KMS-11 (cell line): ENCODE results near the gene SHB.

ENCODE experiments used
- H2AFZ ChIP-seq: fragments of 200-600 bp; sonication (generic); 2 replicates; pipeline ENCODE4 v1.6.1; 2016; ENCODE audit warnings: antibody characterized with exemption, mixed run types, low read depth
- H3K27ac ChIP-seq: fragments of 200-600 bp; sonication (generic); 2 replicates; pipeline ENCODE4 v1.6.1; 2016; ENCODE audit warnings: mild to moderate bottlenecking, mixed run types
- H3K27me3 ChIP-seq: fragments of 200-600 bp; sonication (generic); 2 replicates; pipeline ENCODE4 v1.6.1; 2017; ENCODE audit warnings: mild to moderate bottlenecking, low read depth, mixed run types, moderate library complexity; ENCODE audit not compliant: insufficient read depth
- H3K36me3 ChIP-seq: fragments of 200-600 bp; sonication (generic); 2 replicates; pipeline ENCODE4 v1.6.1; 2017; ENCODE audit warnings: mild to moderate bottlenecking, mixed run types; ENCODE audit not compliant: insufficient read depth
- H3K4me1 ChIP-seq: fragments of 200-600 bp; sonication (generic); 2 replicates; pipeline ENCODE4 v1.6.1; 2016; ENCODE audit warnings: mild to moderate bottlenecking, low read depth, mixed run types; ENCODE audit not compliant: poor library complexity, severe bottlenecking
- H3K4me2 ChIP-seq: fragments of 200-600 bp; sonication (generic); 2 replicates; pipeline ENCODE4 v1.7.0; 2016; ENCODE audit warnings: mild to moderate bottlenecking, mixed run types
- H3K4me3 ChIP-seq: fragments of 200-600 bp; sonication (generic); IDR thresholded peaks from 2 replicates; pipeline ENCODE4 v1.6.1; 2017; ENCODE audit warnings: low read depth, low read length, mixed read lengths; ENCODE audit not compliant: insufficient read depth
- H3K79me2 ChIP-seq: fragments of 200-600 bp; sonication (generic); 2 replicates; pipeline ENCODE4 v1.6.1; 2016; ENCODE audit warnings: low read depth, mixed run types; ENCODE audit not compliant: insufficient read depth
- H3K9ac ChIP-seq: fragments of 200-600 bp; sonication (generic); 2 replicates; pipeline ENCODE4 v1.6.1; 2016; ENCODE audit warnings: mild to moderate bottlenecking, mixed run types
- H4K20me1 ChIP-seq: fragments of 200-600 bp; sonication (generic); 2 replicates; pipeline ENCODE4 v1.6.1; 2016; ENCODE audit warnings: mild to moderate bottlenecking, mixed run types; ENCODE audit not compliant: insufficient read depth
- TF ChIP-seq, protein P1 (sequence below): fragments of 200-600 bp; sonication (generic); conservative IDR thresholded peaks from 2 replicates; pipeline ENCODE4 v1.6.1; 2017; ENCODE audit warnings: low read depth, mild to moderate bottlenecking, antibody characterized with exemption, low read length, moderate library complexity, mixed read lengths

The SHB gene

GRCh38 chr9:38061326-38061977 is 7.6 kb downstream of the SHB start:
- Histone ChIP-seq H3K4me3 (no peak overlapping the region), H3K36me3 (no peaks in the 10 kb centered on the region), H3K27ac (peak overlapping the region; percentile 36), H2AFZ (no peak overlapping the region), H3K79me2 (no peaks in the 10 kb centered on the region), H3K4me1 (peaks cover 60% of the 10 kb centered on the region), H3K9ac (no peak overlapping the region), H4K20me1 (no peaks in the 10 kb centered on the region), H3K4me2 (peak overlapping the region; percentile 55), H3K27me3 (no peaks in the 10 kb centered on the region)
- TF ChIP-seq, protein P1, sequence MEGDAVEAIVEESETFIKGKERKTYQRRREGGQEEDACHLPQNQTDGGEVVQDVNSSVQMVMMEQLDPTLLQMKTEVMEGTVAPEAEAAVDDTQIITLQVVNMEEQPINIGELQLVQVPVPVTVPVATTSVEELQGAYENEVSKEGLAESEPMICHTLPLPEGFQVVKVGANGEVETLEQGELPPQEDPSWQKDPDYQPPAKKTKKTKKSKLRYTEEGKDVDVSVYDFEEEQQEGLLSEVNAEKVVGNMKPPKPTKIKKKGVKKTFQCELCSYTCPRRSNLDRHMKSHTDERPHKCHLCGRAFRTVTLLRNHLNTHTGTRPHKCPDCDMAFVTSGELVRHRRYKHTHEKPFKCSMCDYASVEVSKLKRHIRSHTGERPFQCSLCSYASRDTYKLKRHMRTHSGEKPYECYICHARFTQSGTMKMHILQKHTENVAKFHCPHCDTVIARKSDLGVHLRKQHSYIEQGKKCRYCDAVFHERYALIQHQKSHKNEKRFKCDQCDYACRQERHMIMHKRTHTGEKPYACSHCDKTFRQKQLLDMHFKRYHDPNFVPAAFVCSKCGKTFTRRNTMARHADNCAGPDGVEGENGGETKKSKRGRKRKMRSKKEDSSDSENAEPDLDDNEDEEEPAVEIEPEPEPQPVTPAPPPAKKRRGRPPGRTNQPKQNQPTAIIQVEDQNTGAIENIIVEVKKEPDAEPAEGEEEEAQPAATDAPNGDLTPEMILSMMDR, result no peak

GRCh38 chr9:38060681-38061080 is 8.3 kb downstream of the SHB start:
- no peak overlapping the region for H3K9ac ChIP-seq
- H3K27me3 ChIP-seq, result no peaks in the 10 kb centered on the region
- no peak overlapping the region for H3K27ac ChIP-seq
- TF ChIP-seq, protein P1, result no peak
- H4K20me1 ChIP-seq, result no peaks in the 10 kb centered on the region
- H2AFZ ChIP-seq, result no peak overlapping the region
- H3K4me1 ChIP-seq, result peaks cover 52% of the 10 kb centered on the region
- H3K4me2 ChIP-seq, result peak overlapping the region; percentile 55; the same call in 1 of the 2 replicates
- no peak overlapping the region for H3K4me3 ChIP-seq
- H3K36me3 ChIP-seq, result no peaks in the 10 kb centered on the region
- H3K79me2 ChIP-seq, result no peaks in the 10 kb centered on the region

DNA sequence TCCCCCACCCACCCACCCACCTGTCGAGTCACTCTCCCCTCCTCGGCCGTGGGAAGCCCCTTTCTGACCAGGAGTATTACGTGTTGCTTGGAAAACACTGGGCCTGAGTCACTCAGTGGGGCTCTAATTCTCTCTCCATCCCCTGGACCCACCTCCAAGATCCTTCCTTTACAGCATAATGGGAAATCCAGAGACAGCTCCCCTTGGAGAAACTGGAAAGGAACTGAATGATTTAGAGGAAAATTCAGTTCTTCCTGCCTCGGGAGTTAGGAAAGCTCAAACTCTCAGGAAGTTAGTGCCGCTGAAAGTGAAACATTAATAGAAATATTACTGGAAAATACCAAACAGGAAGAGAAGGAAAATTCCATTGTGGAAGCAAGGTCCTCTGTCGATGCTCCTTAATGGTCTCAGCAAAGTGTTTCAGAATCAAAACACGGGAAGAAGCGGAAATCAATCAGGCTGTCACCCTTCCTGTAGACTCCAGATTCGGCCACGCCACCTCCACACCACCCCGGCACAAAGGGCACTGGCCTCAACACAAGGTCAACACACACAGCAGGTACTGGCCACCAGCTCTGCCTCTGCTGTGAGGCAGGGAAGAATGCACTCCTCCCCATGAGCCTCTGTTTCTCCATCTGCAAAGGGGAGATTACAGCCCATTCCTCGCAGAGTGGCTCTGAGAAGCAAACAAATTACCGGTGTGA is 9.6 kb downstream of the SHB start:
- Histone ChIP-seq H3K9ac (no peak overlapping the region), H3K36me3 (no peaks in the 10 kb centered on the region), H4K20me1 (no peaks in the 10 kb centered on the region), H3K27ac (no peak overlapping the region), H3K4me3 (no peak overlapping the region), H3K4me2 (no peak overlapping the region), H2AFZ (no peak overlapping the region), H3K79me2 (no peaks in the 10 kb centered on the region), H3K27me3 (no peaks in the 10 kb centered on the region), H3K4me1 (peaks cover 39% of the 10 kb centered on the region)
- TF ChIP-seq, protein P1, result no peak

- no peaks in the 10 kb centered on the region for H3K36me3 ChIP-seq
- TF ChIP-seq, protein P1, result no peak
- H3K4me3 ChIP-seq, result no peak overlapping the region
- no peaks in the 10 kb centered on the region for H3K79me2 ChIP-seq
- H3K27me3 ChIP-seq, result no peaks in the 10 kb centered on the region
- no peak overlapping the region for H3K9ac ChIP-seq
- H3K27ac ChIP-seq, result no peak overlapping the region
- H4K20me1 ChIP-seq, result no peaks in the 10 kb centered on the region
- no peak overlapping the region for H3K4me2 ChIP-seq
- H3K4me1 ChIP-seq, result peaks cover 34% of the 10 kb centered on the region
- H2AFZ ChIP-seq, result no peak overlapping the region
Measured at GRCh38 chr9:38058452-38059232, 10.4 kb downstream of the SHB start.
